Measurements from ENCODE around the gene TTC33.
"Not testable (repeated sequence)": the region's sequence is repeated elsewhere in the genome, so short reads cannot be mapped to it uniquely, and the experiment has no call there.

Gene TTC33

GRCh38 chr5:40755407-40756365 is at the start of gene TTC33:
Gene TTC33, minus strand, starts transcription at chr5:40755961. Its CDS starts 8,943 bp downstream, at chr5:40747018.
- DNase-seq (ENCODE audit: low read depth) = peak; percentile 93

- no peak for DNase-seq (ENCODE audit: low read depth)
Observed at GRCh38 chr5:40801771-40802562, 46.2 kb upstream of the TTC33 start.

- DNase-seq (ENCODE audit: low read depth) = no peak
Observed at GRCh38 chr5:40799258-40799657, 43.5 kb upstream of the TTC33 start.

- no peak for DNase-seq (ENCODE audit: low read depth)
Observed at GRCh38 chr5:40798801-40799210, 43.0 kb upstream of the TTC33 start.

- DNase-seq (ENCODE audit: low read depth) = peak; percentile 88
Observed at GRCh38 chr5:40798012-40798800, 42.4 kb upstream of the TTC33 start, which contains the start of gene PRKAA1. Gene PRKAA1, minus strand, starts transcription at chr5:40798374. Its CDS starts 185 bp downstream, at chr5:40798189.

- DNase-seq (ENCODE audit: low read depth) = peak; percentile 66
Observed at GRCh38 chr5:40797273-40798011, 41.7 kb upstream of the TTC33 start.

- no peak for DNase-seq (ENCODE audit: low read depth)
Observed at GRCh38 chr5:40796487-40796889, 40.7 kb upstream of the TTC33 start.

- not testable (repeated sequence) for DNase-seq (ENCODE audit: low read depth)
Observed at GRCh38 chr5:40794877-40795276, 39.1 kb upstream of the TTC33 start.

GRCh38 chr5:40794340-40794739 is 38.6 kb upstream of the TTC33 start:
- DNase-seq (ENCODE audit: low read depth) = not testable (repeated sequence)

- DNase-seq (ENCODE audit: low read depth) = not testable (repeated sequence)
Observed at GRCh38 chr5:40792691-40793090, 36.9 kb upstream of the TTC33 start.

- DNase-seq (ENCODE audit: low read depth) = no peak
Observed at GRCh38 chr5:40791715-40792139, 36.0 kb upstream of the TTC33 start.

GRCh38 chr5:40790947-40791593 is 35.3 kb upstream of the TTC33 start:
- no peak for DNase-seq (ENCODE audit: low read depth)

GRCh38 chr5:40788941-40789340 is 33.2 kb upstream of the TTC33 start:
- DNase-seq (ENCODE audit: low read depth) = not testable (repeated sequence)

- no peak for DNase-seq (ENCODE audit: low read depth)
Observed at GRCh38 chr5:40787986-40788385, 32.2 kb upstream of the TTC33 start.

GRCh38 chr5:40786664-40787063 is 30.9 kb upstream of the TTC33 start:
- not testable (repeated sequence) for DNase-seq (ENCODE audit: low read depth)

GRCh38 chr5:40784916-40785315 is 29.2 kb upstream of the TTC33 start:
- DNase-seq (ENCODE audit: low read depth) = no peak

- no peak for DNase-seq (ENCODE audit: low read depth)
Observed at GRCh38 chr5:40784027-40784653, 28.4 kb upstream of the TTC33 start.

- no peak for DNase-seq (ENCODE audit: low read depth)
Observed at GRCh38 chr5:40781843-40782409, 26.2 kb upstream of the TTC33 start.

GRCh38 chr5:40780858-40781257 is 25.1 kb upstream of the TTC33 start:
- no peak for DNase-seq (ENCODE audit: low read depth)

GRCh38 chr5:40780199-40780598 is 24.4 kb upstream of the TTC33 start:
- DNase-seq (ENCODE audit: low read depth) = no peak

Measured in stimulated activated CD4-positive, alpha-beta T cell treated with anti-CD3 and anti-CD28 coated beads, Interleukin-2, amount 100 ng/mL, for 4 hours (primary cell).